DLD1 (cell line): ENCODE results near the gene GRIK4.
"Not testable (repeated sequence)": the region's sequence is repeated elsewhere in the genome, so short reads cannot be mapped to it uniquely, and the experiment has no call there.

Source experiments
- in situ Hi-C: cut with HindIII; loops from 2 replicates; pipeline ENCODE4 v1.10.0; 2017; ENCODE audit warnings: low sequenced_read_pairs

Gene GRIK4

GRCh38 chr11:120768949-120769348, 257.4 kb downstream of the GRIK4 start:
- in situ Hi-C loops, result no loop called here

GRCh38 chr11:120769906-120770305, 258.4 kb downstream of the GRIK4 start:
- in situ Hi-C loops, result no loop called here

GRCh38 chr11:120771551-120772060, 260.1 kb downstream of the GRIK4 start:
- in situ Hi-C loops, result no loop called here

GRCh38 chr11:120773501-120774031, 262.0 kb downstream of the GRIK4 start:
- in situ Hi-C loops, result no loop called here

GRCh38 chr11:120774591-120775386, 263.2 kb downstream of the GRIK4 start:
- in situ Hi-C loops, result no loop called here

- in situ Hi-C loops, result no loop called here
These were observed 264.7 kb downstream of the GRIK4 start for GRCh38 chr11:120775986-120776951.

GRCh38 chr11:120778685-120779490, 267.3 kb downstream of the GRIK4 start:
- in situ Hi-C loops, result no loop called here

GRCh38 chr11:120780239-120780638, 268.7 kb downstream of the GRIK4 start:
- in situ Hi-C loops, result no loop called here

GRCh38 chr11:120781486-120782120, 270.1 kb downstream of the GRIK4 start:
- in situ Hi-C loops, result no loop called here

- in situ Hi-C loops, result no loop called here
These were observed 273.2 kb downstream of the GRIK4 start for GRCh38 chr11:120784566-120785251.

GRCh38 chr11:120785576-120785975, 274.0 kb downstream of the GRIK4 start:
- in situ Hi-C loops, result no loop called here

- in situ Hi-C loops, result no loop called here
These were observed 274.7 kb downstream of the GRIK4 start for GRCh38 chr11:120786206-120786735.

GRCh38 chr11:120787224-120787623, 275.7 kb downstream of the GRIK4 start:
- in situ Hi-C loops, result not testable (repeated sequence)

GRCh38 chr11:120789391-120789790, 277.8 kb downstream of the GRIK4 start:
- in situ Hi-C loops, result no loop called here

- in situ Hi-C loops, result no loop called here
These were observed 280.8 kb downstream of the GRIK4 start for GRCh38 chr11:120792306-120792705.

- in situ Hi-C loops, result no loop called here
These were observed 281.6 kb downstream of the GRIK4 start for GRCh38 chr11:120793150-120793549.

- in situ Hi-C loops, result no loop called here
These were observed 282.4 kb downstream of the GRIK4 start for GRCh38 chr11:120793806-120794479.

- in situ Hi-C loops, result no loop called here
These were observed 283.2 kb downstream of the GRIK4 start for GRCh38 chr11:120794748-120795147.

GRCh38 chr11:120795185-120795584, 283.6 kb downstream of the GRIK4 start:
- in situ Hi-C loops, result no loop called here
